NCI-H510A (cell line): ENCODE measurements around the gene TTC34.

ENCODE experiments used
- DNase-seq: peaks from one replicate; lab custom pipeline; 2025; lab: John Stamatoyannopoulos, UW

TTC34 gene

DNA sequence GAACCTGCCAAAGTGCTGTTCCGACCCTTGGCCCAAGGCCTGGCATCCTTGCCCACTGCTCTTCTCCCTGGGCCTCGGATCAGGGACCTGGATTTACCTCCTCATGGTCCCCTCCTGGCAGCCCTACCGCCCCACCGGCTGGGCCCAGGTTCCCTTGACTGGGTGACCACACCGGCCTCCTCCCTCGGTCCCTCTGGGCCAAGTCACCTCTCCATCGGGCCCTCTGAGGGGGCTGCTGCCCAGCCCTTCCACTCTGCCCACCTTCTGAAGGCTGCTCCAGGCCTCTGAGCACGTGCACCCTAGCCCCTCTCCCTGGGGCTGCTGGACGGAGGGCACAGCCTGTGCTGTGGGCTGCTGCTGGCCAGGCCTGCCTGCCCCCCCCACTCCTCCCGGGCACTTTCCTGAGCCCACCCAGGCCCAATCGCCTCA lies 159.3 kb downstream of the TTC34 start:
- no peak for DNase-seq

DNA sequence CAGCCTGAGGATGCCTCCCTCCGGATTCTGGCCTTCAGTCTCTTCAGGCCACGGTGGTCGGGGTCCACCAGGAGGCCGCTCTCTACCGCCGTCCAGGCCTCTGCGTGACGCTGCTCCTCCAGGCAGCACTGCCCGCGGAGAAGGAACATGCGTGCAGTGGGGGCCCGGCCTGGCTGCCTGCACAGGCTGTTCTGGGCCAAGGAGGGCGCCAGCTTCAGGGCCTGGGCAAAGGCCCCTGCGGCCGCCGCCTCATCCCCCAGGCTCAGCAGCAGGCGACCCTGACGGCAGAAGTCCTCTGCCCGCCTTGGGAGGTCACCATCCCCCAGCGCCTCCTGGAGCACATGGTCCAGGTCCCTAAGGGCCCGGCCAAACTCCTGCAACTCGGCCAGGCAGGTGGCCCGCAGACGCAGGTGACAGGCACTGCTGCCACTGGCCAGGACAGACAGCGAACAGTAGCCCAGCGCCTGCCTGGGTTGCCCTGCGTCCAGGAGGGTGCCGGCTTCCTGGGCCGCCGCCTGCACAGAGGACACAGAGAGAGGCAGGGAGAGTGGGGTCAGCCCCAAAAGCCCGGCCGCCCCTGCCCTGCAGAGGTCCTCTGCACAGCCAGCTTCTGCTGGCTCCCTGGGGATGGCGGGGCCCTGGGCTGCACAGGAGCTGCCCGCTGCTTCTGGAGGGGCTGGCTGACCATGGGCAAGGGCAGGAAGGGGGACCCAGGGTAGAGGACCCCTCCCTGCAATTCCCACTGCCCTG lies 159.9 kb downstream of the TTC34 start:
- no peak for DNase-seq

DNA sequence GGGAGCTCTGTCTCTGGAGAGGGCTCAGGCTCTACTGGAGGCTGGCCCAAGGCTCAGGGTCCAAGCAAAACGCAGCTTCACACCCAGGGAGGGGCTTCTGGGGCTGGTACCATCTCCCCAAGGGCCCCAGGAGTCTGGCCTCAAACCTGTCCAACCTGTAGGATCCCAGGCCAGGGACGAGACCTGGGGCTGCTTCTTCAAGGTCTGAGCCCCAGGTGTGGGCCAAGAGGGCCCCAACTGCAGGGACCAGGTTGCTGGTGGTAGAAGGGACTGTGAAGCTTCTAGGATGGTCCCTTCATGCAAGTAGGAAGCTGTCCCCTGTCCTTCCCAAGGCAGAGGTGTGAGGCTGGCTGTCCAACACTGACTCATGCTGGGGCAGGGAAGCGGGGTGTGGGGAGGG lies 160.9 kb downstream of the TTC34 start:
- DNase-seq: no peak

DNA sequence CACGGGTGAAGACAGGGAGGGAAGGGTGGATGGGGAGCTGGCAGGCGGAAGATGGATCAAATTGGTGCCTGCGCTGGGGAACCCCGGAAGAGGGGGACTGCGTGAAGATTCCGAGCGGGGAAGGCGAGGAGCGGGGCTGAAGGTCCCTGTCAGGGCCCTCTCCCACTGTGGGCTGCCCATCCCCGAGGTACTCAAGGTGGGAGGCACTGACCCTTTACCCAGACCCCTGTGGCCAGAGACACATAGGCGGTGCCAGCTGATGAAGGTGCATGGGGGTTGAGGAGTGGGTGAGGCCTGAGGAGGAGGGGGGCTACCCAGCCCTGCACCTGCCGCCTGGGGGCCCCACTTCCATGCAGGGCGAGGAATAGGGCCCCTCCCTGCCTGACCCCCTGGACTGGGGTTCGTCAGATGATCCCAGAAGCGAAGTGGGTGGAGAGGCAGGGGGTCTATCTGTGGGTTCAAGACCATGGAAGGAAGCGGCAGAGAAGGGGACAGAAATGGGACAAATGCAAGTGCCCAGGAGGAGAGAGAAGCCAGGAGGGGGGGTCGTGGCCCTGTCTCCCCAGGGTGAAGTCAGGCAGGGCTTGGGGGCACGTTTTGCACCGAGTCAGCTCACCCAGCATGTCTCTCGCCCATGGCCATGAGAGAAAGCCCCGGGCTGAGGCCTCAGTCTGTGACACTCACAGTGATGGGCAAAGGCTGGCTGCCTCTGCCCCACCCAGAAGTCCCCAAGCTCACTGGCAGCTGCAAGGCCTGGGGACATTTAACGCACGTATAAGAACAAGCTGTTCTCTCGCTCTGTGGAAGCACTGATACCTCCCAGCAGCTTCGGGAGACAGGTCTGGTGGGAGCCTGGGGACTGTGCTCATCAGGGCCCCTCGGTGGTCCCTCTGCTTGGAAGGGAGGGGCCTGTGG lies 161.6 kb downstream of the TTC34 start:
- DNase-seq: no peak

DNA sequence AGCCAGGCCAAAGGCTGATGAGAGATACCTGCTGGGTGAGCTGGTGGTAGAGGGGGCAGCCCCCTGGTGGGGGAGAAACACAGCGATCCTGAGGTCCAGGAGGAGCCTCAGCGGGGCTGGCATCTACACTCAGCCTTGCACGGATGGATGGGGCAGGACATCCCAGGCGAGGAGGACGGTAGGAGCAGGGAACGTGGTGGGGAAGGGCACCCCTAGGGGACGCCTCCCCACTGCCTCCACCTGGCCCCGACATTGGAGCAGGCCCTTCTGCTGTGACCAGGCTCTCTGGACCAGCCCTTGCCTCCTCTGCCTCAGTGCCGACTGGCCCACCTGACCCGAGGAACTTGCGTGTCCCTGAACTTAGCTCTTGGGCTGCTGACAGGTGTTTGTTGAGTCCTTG lies 162.3 kb downstream of the TTC34 start:
- DNase-seq: no peak

DNA sequence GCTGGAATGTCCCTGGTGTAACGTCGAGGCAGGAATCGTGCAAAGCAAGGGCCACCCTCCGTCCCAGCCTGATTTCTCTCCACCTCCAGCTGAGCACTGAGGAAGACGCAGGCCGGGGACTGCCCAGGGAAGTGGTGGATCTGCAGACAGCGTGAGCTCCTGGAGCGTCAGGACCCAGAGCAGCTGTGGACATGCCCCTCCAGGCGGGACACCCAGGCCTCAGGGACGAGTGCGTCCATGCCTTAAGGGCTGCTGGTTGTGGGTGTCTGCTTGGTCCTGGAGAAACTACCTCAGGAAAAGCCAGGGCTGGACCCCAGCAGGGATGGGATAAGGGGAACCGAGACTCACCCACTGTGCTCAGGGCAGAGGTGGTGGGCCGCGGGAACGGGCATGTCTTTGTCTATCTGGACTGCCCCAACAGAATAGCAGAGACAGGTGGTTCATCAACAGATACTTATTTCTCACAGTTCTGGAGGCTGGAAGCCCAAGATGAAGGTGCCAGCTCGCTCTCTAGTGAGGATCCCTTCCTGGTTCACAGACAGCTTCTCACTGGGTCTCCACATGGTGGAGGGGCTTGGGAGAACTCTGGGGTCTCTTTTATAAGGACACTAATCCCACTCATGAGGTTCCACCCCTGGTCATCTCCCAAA lies 162.9 kb downstream of the TTC34 start:
- no peak for DNase-seq

DNA sequence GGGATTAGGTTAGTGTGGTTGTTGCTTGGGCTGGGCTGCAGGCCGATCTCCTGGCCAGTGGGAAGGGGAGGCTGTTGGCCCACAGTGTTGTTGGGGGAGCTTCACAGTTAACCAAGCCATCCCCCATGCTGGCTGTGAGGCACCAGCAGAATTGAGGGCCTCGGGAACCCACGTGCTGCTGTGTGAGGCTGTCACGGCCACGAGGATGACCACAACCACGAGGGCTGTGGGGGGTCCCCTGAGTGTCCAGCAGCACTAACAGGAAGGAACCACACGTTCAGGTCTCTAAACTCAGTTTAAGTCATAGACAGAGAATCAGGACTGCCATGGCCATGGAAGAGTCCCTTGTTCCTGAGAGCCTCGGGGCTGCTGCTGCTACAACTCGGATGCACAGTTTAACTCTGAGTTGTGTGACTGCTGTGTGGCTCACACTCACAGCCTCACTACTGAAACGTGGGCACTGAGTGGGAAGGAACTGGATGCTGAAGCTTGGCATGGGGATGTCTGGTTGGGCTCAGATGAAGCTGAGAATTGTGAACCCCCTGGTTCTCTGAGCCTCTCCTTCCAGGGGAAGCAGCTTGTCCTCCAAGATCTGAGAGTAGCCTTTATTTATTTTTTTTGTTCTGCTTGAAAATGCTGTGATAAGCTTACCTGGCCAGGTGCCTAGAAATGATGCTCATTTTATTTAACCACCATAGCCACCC lies 163.9 kb downstream of the TTC34 start:
- DNase-seq: no peak

DNA sequence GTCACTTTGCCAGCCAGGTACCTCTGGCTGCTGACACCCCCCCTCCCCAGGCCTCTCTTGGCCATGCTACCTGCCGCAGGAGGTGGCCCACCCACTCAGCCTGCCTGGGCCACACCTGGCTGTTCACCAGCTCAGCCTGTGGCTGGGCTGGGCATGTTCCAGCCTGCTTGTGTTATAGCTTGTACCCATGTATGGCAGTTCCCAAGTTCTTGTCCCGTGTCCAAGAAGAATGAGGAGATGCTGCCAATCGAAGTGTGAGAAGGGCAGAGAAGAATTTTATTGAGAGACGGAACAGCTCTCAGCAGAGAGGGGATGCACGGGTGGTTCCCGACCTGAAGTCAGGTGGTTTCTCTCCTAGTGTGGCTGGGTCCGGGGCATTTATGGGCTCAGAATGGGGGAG lies 164.8 kb downstream of the TTC34 start:
- DNase-seq: no peak

DNA sequence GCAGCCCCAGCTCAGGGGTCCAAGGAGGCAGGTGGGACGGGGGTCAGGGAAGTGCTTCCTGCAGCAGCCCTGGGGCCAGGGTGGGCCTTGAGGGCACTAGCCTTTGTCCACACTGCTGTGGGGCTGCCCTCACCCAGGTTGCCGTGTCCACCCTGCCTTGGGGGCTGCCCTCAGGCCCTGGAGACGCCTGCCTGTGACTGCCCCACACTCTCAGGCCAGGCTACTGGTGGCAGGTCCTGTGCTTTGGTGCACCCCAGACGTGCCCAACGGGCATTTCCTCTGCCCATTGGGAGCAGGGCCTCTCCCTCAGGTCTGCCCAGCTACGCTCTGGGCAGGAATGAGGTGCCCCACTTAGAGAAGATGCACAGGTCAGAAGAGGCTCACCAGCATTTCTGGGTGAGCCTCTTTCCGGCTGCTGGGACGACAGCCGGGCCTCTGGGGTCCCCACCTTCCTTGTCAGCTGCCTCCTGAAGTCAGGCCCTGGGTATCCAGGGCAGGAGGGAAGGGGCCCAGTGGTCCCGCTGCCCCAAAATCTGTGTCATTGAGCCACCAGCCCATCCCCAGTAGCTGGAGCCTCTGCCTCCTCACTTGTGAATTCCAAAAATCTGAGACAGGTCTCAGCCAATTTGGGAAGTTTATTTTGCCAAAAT lies 166.0 kb downstream of the TTC34 start:
- DNase-seq: no peak

DNA sequence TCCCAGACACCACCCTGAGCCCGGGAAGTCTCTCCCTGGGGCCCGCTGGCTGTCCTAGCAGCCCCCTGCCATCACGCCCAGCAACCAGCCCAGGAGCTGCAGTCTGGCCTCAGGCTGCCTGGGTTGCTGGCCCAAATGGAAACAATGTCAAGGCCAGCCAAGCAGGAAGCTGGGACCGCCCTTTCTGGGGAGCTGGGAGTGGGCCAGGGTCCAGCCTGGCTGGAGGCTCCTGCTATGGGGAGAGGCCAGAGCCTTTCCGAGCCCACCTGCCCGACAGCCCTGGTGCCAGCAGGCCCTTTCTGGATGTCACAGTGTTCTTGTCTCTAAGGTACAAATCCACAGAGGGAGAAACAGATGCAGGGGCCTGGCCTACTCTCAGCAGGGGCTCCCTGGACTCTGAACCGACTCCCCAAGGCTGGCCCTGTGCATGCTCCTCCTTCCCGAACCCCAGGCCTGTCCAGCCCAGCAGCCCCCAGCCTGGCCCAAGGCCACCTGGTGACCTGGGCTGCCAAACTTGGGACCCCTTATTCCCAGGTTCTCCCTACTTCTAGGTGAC lies 167.5 kb downstream of the TTC34 start:
- DNase-seq: no peak

DNA sequence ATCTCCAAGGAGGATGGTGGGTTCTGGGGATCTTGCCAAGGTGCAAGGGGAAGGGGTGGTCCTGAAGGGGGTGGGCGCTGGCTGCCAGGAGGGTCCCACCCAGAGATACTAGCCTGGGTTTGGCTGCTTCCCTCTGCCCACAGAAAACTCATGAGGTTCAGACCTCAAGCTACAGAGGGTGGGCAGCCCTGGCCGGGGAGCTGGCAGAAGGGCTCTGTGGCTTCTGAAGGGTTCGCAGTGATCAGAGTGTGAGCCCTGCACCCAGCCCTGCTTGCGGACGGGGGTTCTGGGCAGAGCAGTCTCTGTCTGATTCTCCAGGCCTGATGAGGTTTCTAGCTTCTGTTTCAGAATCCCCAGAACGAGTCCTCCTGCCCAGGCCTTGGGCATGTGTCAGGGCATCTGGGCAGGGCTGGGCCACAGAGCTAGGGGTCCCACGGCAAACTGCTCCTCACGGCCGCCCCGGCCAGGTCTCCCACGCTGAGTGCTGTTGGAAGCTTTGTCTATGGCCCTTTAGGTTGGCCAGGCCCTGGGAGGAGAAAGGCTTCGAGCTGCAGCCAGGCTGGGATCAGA lies 168.0 kb downstream of the TTC34 start:
- no peak for DNase-seq

DNA sequence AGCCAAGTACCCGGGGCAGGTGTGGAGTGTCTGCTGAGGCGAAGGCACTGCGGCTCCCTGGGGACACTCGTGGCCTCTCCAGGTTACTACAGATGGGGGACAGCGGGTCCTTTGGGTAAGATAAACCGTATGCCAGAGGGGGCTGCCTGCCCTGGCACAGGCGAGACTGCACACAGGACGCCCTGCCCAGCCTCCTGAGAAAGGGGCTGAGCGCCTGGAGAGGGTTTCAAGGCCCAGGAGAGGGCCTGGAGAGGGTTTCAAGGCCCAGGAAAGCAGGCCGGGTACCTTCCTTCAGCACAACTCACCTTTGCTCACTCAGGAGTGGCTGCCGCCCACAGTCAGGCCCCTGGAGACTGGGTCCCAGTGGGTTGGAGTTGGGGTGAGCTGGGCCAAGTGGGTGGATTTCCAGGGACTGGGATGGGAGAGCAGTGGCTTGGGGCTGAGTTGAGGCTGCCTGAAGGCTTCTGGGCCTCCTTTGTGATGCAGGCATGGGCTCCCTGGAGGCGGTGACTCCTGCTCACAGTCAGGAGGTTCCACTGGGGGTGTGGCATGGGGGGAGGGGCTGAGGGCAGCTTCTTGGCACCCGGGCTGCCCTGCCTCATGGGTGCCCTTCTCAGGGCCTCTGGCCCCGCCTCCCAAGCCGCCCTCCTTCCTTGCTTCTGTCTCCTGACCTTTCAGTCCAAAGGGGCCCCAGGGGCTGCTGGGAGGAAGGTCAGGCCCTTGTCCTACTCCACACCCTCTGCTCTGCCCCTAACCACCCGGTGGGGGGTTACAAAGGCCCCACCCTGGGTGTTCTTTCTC lies 168.7 kb downstream of the TTC34 start, which contains the start of gene MMEL1:
Gene MMEL1, minus strand, starts transcription at position 456 of the 801 bp plus-strand sequence. CDS start 3,532 bp downstream, outside the sequence.
- no peak for DNase-seq

DNA sequence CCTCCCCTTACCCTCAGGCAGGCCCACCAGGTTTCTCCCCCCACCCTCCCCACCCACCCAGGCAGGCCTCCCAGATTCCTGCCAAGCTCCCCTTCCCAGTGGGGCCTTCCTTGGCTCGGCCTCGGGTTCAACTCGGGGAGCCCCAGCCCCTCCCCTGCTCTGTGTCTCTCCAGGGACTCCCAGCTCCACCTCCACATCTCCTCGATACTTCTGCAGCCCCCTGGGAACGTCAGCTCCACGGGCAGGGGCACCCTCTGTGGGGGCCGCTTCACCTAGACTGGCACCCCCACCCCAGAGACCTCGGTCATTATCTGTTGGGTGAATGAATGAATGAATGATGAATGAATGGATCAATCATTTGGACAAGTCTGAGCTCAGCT lies 169.5 kb downstream of the TTC34 start:
- no peak for DNase-seq

DNA sequence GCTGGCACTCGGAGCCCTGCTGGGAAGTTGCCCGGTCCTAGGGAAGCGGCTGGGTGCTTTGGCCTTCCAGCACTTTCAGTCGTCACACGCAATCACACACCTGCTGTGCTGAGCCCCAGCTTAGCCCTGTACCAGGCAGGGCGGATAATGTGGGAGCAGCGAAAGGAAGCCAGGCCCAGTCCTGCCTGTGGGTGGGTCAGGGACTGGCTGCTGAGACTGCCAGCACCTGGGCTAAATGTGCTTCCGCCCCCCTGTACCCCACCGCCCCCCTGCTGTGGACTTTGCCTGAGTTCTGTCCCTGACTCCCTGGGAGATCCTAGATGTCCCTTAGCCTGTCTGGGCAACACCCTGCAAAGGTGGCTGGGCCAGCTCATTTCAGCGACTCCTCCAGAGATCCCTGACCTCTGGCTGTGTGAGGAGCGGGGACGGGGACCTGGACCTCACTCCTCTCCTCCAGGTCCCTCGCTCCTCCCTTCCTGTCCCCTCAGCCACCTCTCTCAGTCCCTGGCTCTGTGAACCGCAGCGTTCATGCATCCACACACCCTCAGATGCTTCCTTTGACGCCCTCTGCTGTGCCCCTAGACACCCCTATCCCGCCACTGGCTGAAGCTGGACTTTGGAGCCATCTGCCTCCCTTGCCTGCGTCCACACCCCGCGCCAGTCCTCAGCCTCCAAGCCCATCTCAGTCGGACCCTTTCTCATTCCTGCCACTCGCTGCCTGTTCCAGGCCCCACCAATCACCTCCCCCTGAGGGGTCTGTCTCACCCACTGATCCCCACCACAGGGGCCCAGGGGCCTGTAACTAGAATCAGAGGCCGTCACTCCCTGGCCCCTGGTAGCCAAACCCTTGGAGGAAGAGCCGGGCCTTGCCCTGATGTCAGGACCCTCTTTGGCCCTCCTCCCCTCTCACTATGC lies 170.1 kb downstream of the TTC34 start:
- DNase-seq: no peak

DNA sequence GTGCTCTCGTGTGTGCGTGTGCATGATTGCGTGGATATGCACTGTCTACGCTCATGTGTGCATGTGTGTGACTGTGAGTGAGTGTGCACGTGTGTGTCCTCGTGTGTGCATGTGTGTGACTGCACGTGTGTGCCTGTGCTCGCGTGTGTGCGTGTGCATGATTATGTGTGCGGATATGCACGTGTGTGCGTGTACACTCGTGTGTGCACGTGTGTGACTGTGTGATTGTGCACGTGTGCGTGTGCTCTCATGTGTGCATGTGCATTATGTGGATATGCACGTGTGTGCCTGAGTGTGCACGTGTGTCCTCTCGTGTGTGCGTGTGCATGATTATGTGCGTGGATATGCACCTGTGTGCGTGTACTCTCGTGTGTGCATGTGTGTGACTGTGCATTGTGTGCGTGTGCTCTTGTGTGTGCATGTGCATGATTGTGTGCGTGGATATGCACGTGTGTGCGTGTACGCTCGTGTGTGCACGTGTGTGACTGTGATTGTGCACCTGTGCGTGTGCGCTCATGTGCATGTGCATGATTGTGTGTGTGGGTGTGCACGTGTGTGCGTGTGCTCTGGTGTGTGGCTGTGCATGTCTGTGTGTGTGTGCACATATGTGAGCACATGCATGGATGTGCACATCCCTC lies 170.9 kb downstream of the TTC34 start:
- no peak for DNase-seq

DNA sequence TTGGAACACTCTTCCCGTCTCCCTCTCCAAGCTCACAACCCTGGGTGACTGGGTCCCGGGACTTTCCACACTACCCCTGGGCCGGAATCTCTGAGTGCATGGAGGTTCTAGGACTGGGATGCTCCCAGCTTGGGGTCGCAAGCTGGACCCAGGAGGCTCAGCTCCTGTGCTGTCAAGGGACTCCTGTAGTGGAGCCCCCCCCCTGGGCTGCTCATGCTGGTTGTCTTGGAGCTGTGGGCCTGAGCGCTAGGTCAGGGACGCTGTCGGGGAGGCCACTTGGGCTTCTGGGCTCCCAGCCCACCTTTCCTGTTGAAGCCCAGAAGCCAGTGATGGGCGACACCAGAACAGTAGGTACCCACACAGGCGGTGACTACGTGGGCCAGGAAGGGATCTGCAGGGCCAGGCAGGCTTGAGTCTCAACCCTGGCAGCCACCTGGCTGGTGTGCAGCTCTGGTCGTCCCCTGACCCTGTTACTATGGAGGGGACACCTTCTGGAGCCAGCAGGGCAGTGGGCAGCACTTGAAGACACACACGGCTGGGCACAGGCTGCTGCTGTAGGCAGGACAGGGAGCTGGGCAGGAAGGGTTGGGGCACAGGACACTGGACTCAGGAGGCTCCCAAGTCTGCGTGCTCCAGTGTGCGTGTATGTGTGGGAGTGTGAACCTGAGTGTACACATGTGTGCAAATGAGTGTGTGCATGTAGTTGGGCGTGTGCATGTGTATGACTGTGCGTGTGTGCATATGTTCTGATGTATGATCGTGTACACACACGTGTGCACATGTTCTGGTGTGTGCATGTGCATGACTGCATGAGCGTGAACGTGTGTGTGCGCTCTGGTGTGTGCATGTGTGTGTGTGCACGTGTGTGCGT lies 171.6 kb downstream of the TTC34 start:
- no peak for DNase-seq

DNA sequence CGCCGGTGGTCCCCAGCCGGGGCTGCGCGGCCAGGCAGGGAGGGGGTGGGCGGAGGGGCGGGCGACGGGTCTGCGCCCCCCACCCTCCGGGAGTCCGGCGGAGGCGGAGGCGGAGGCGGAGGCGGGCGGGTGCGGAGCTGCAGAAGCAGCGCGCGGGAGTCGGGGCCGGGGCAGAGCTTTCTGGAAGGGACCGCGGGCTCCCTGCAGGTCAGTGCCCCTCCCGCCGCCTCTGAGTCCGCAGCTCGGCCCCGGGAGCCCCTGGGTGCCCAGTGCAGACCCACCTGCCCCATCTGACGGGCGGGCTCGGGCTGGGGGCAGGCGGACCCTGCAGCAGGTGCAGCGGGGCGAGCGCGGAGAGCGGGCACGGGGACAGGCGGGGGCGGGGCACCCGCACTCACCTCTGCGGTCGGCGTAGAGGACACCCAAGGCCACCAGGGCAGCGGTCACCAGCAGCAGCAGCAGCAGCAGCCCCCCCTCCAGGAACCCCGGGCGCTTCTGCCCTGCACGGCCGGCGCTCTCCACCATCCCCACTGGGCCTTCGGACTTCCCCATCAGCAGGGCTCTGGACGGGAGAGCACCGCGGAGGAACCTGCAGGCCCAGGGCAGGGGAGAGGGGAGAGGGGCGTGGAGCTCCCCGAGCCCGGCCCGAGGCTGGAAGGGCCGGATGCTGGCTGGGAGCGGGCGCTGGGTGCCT lies 172.4 kb downstream of the TTC34 start:
- no peak for DNase-seq
